Glutamatergic neuron (in vitro differentiated cells): Measurements from ENCODE around the gene PIP5KL1. TPM values are rescaled to one million over a fixed set of nuclear protein-coding genes. Genes with fewer than 3 reads are reported as not detected.
A peak's percentile ranks its signal among the peaks of the same experiment; 100 is the strongest.

ENCODE experiments used
- DNase-seq: peaks from one replicate; pipeline ENCODE4 v3.0.0; 2022
- H3K27ac Mint-ChIP-seq: one replicate; pipeline ENCODE4 v1.8.0; 2020; ENCODE audit warnings: mild to moderate bottlenecking, mixed read lengths, inconsistent platforms; ENCODE audit not compliant: unreplicated experiment
- H3K27me3 Mint-ChIP-seq: one replicate; pipeline ENCODE4 v1.8.0; 2020; ENCODE audit warnings: mild to moderate bottlenecking, moderate library complexity, mixed read lengths, inconsistent platforms; ENCODE audit not compliant: unreplicated experiment
- H3K36me3 Mint-ChIP-seq: one replicate; pipeline ENCODE4 v1.8.0; 2020; ENCODE audit warnings: mild to moderate bottlenecking, mixed read lengths, inconsistent platforms; ENCODE audit not compliant: unreplicated experiment
- H3K4me1 Mint-ChIP-seq: one replicate; pipeline ENCODE4 v1.8.0; 2020; ENCODE audit warnings: mild to moderate bottlenecking, low read depth, mixed read lengths, inconsistent platforms; ENCODE audit not compliant: unreplicated experiment
- H3K4me3 Mint-ChIP-seq: one replicate; pipeline ENCODE4 v1.8.0; 2020; ENCODE audit warnings: mild to moderate bottlenecking, mixed read lengths, inconsistent platforms; ENCODE audit not compliant: unreplicated experiment
- H3K9me3 Mint-ChIP-seq: one replicate; pipeline ENCODE4 v1.8.0; 2020; ENCODE audit warnings: mild to moderate bottlenecking, moderate library complexity, mixed read lengths, inconsistent platforms; ENCODE audit not compliant: unreplicated experiment
- total RNA-seq: library from RNA; stranded (reverse); fragmentation: NEBNext Ultra II Directional; extraction: Animal tissue kit (Norgen Biotek cat#: 25700); gene quantifications from one replicate; pipeline ENCODE4 v1.2.1, GENCODE V29; 2021; ENCODE audit not compliant: unreplicated experiment
- TF ChIP-seq, protein P1 (sequence below): fragments of 200-600 bp; sonication (generic); IDR thresholded peaks from one replicate; pipeline ENCODE4 v1.5.0; 2021; ENCODE audit not compliant: partially characterized antibody, unreplicated experiment

The PIP5KL1 gene
- total RNA-seq, 1 donor from 2014 or later: 11.9 TPM

DNA sequence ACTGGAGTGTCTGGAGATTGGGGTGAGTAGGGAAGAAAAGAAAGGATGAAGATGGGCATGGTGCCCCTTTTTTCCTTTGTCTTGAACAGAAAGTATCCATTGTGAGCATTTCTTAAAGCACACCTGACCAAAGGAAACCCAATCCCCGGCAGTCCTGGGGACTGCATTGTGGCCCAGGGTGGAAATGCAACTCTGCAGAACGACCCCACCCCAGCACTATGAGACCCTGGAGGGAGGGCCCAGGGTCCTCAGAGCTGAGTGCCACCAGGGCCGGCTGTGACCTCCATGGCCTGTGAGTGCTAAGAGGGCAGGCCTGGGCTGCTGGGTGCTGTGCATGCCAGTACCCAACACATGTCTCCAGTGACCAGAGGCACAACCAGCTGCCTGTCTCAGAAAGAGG, 31.7 kb upstream of the PIP5KL1 start:
- Mint-ChIP-seq H3K27ac (no peak overlapping the region), H3K4me3 (no peak overlapping the region), H3K27me3 (peaks cover 2% of the 10 kb centered on the region), H3K36me3 (no peaks in the 10 kb centered on the region), H3K4me1 (peaks cover 18% of the 10 kb centered on the region), H3K9me3 (peaks cover 7% of the 10 kb centered on the region)
- DNase-seq: no peak
- TF ChIP-seq, protein P1, sequence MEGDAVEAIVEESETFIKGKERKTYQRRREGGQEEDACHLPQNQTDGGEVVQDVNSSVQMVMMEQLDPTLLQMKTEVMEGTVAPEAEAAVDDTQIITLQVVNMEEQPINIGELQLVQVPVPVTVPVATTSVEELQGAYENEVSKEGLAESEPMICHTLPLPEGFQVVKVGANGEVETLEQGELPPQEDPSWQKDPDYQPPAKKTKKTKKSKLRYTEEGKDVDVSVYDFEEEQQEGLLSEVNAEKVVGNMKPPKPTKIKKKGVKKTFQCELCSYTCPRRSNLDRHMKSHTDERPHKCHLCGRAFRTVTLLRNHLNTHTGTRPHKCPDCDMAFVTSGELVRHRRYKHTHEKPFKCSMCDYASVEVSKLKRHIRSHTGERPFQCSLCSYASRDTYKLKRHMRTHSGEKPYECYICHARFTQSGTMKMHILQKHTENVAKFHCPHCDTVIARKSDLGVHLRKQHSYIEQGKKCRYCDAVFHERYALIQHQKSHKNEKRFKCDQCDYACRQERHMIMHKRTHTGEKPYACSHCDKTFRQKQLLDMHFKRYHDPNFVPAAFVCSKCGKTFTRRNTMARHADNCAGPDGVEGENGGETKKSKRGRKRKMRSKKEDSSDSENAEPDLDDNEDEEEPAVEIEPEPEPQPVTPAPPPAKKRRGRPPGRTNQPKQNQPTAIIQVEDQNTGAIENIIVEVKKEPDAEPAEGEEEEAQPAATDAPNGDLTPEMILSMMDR: no peak

DNA sequence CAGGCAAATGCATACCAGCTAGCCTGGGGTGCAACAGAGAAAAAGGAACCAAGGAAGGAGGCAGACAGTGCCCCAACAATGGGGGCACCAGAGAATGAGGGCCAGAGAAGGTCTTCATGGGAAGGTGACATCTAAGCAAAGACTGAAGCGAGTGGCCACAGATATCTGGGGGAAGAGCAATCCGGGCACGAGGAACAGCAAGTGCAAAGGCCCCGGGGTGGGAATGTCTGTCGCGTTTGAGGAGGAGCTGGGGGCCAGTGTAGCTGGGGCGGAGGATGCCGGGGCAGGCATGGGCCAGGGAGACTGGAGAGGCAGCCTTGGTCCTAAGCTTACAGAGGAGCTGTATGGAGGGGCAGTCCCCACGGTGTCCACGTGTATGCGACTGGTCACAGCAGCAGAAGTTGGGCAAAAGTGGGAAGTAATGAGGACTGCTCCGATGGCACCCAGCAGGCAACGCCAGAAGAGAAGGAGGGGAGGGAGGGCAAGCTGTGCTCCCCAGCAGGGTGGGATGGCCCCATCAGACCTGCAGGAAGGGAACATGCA, 31.1 kb upstream of the PIP5KL1 start:
- H3K4me1 Mint-ChIP-seq: peaks cover 18% of the 10 kb centered on the region
- DNase-seq: no peak
- H3K4me3 Mint-ChIP-seq: no peak overlapping the region
- H3K27me3 Mint-ChIP-seq: peaks cover 2% of the 10 kb centered on the region
- H3K36me3 Mint-ChIP-seq: no peaks in the 10 kb centered on the region
- no peak overlapping the region for H3K27ac Mint-ChIP-seq
- H3K9me3 Mint-ChIP-seq: peaks cover 7% of the 10 kb centered on the region
- TF ChIP-seq, protein P1: no peak

DNA sequence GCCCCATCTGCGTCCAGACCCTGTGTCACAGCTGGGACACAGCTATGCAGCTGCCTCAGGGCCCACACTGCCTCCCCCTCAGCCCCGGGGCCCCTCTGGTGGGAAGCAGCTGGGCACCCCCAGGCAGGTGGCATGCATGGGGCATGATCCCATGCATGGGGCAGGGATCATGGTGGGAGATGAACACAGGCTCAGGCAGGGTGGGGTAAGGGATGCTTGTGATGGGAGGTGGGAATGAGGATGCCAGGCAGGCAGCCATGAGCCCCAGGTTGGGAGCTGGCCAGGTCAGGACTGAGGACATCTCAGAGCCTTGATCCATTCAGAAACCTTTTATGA, 30.5 kb upstream of the PIP5KL1 start:
- Mint-ChIP-seq H3K36me3 (no peaks in the 10 kb centered on the region), H3K27ac (no peak overlapping the region), H3K4me3 (no peak overlapping the region), H3K27me3 (peaks cover 2% of the 10 kb centered on the region), H3K4me1 (peaks cover 18% of the 10 kb centered on the region), H3K9me3 (peaks cover 7% of the 10 kb centered on the region)
- TF ChIP-seq, protein P1: no peak
- no peak for DNase-seq

DNA sequence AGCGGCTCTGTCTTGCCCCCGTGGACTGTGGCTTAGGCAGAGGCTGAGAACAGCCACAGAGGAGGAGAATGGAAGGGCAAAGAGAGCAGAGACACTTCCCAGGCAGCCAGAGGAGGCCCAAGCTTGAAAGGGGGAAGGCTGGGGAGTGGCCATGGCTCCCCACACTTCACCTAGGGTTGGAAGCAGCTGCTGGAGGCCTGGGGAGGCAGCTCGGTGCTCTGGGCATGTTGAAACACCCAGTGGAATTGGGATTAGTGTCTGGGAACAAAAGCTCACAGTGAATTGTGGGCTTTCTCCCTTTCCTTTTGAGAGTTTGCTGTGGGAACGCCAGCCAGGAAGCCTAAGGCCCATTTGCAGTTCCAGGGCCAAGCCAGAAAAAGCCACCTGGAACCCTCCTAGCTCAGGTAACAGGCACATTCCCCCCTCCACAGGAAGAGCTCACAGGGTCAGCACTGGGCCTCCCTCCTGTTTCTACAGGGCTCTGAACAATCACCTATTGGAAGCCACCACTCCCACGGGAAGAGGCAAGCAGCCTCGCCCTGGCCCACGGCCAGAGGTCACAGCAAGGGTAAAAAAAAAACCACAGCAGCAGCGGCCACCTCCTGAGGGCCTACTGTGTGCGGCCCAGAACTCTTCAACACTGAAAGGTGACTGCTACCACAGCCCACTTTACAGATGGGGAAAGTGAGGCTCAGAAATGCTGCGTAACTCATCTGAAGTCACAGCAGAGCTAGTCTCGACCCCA, 30.0 kb upstream of the PIP5KL1 start:
- H3K36me3 Mint-ChIP-seq: no peaks in the 10 kb centered on the region
- H3K4me3 Mint-ChIP-seq: peak overlapping the region; percentile 27
- peaks cover 18% of the 10 kb centered on the region for H3K4me1 Mint-ChIP-seq
- TF ChIP-seq, protein P1: no peak
- peaks cover 7% of the 10 kb centered on the region for H3K9me3 Mint-ChIP-seq
- peak overlapping the region; percentile 74 for H3K27ac Mint-ChIP-seq
- no peak for DNase-seq
- peaks cover 2% of the 10 kb centered on the region for H3K27me3 Mint-ChIP-seq

DNA sequence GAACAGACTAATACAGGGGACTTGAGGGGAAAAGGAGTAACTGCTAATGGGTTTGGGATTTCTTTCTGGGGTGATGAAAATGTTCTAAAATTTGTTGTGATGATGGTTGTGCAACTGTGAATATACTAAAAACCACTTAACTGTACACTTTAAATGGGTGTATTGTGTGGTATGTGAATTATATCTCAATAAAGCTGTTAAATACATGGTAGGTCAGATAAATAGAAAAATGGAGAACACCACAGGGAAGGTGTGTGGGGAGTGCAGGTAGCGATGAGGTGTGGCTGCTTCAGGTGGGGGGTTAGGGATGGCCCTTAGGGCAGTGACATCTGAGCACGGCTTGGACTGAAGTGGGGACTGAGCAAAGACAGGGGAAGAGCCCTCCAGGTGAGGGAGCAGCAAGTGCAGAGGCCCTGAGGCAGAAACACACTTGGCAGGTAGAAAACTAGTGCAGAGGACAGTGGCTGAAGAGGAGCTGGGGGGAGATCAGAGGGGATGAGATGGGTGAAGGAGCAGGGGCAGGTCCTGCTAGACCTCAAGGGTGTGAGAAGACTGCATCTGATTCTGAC, 29.3 kb upstream of the PIP5KL1 start:
- H3K27ac Mint-ChIP-seq: peak overlapping the region; percentile 74
- no peaks in the 10 kb centered on the region for H3K36me3 Mint-ChIP-seq
- H3K27me3 Mint-ChIP-seq: peaks cover 2% of the 10 kb centered on the region
- DNase-seq: no peak
- TF ChIP-seq, protein P1: no peak
- H3K4me1 Mint-ChIP-seq: peaks cover 15% of the 10 kb centered on the region
- peaks cover 7% of the 10 kb centered on the region for H3K9me3 Mint-ChIP-seq
- H3K4me3 Mint-ChIP-seq: peak overlapping the region; percentile 27
